Left kidney (tissue), 2 donors: ENCODE measurements around the gene CBFA2T3. TPM values are rescaled to one million over a fixed set of nuclear protein-coding genes. Genes with fewer than 3 reads are reported as not detected.
"Not testable (repeated sequence)": the region's sequence is repeated elsewhere in the genome, so short reads cannot be mapped to it uniquely, and the experiment has no call there.

ENCODE experiments used
- DNase-seq: peaks from one replicate; pipeline ENCODE4 v3.0.0-alpha.2; 2013
- polyA plus RNA-seq: library from polyadenylated mRNA; unstranded; fragments of 120-200 nt; gene quantifications from one replicate; pipeline ENCODE4 v1.2.1, GENCODE V29; 2013; ENCODE audit not compliant: insufficient read length

The CBFA2T3 gene
- polyA plus RNA-seq, 1 donor = 2.1 TPM

- DNase-seq = not testable (repeated sequence)
These were observed 87.2 kb downstream of the CBFA2T3 start for GRCh38 chr16:88889702-88890352.

- DNase-seq = no peak
These were observed 88.3 kb downstream of the CBFA2T3 start for GRCh38 chr16:88888461-88889387.

- no peak for DNase-seq
These were observed 89.0 kb downstream of the CBFA2T3 start for GRCh38 chr16:88888057-88888456.

DNA sequence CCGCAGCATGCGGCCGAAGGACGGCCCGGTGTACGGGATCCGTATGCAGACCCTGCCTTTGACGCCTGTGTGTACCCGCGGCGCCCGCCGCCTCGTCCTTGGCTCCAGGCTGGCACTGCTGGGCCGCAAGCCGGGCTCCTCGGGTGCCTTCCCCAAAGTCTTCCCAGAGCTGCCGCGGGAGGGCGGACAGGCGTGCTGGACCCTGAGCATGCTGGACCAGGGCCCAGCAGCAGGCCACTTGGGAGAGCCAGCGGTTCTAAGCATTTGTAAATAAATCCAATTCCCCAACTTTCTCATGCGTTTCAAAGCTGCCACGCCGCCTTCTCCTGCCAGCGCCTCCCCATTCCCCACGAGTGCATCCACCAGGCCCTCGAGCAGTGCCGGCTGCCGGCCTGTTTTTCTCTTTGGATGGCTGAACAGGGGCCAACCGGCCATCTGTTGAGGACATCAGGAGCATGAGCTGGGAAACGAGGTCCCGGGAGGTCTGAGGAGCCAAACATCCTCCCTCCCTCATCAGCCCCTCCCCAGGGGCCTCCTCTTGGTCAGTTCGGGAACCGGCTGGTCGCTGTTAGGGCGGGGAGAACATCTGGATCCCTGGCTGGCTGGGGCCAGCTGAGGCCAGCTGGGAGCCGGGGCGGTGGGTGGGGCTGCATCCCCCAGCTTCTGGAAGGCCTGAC, 90.0 kb downstream of the CBFA2T3 start:
- no peak for DNase-seq

GRCh38 chr16:88886420-88886844, 90.6 kb downstream of the CBFA2T3 start:
- DNase-seq = no peak

GRCh38 chr16:88885693-88886280, 91.2 kb downstream of the CBFA2T3 start:
- no peak for DNase-seq

- no peak for DNase-seq
These were observed 92.3 kb downstream of the CBFA2T3 start for GRCh38 chr16:88884569-88885271.

DNA sequence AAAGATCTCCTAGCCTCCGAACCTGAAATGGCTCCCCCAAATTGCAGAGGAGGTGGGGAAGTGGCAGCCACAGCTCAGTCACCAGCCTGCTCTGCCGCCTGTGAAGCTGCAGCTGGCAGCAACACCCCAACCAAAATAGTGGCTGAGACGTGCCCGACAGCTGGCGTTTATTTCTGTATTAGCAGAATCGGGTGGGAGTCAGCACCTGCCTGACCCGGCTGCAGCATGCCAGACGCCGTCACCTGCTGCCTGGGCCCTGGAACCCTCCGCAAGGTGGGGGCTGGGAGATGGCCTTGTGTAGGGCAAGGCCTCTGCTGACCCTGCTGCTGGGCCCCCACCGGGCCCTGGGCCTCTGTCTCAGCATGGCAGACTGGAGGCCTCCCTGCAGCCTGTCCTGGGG, 93.1 kb downstream of the CBFA2T3 start:
- no peak for DNase-seq

DNA sequence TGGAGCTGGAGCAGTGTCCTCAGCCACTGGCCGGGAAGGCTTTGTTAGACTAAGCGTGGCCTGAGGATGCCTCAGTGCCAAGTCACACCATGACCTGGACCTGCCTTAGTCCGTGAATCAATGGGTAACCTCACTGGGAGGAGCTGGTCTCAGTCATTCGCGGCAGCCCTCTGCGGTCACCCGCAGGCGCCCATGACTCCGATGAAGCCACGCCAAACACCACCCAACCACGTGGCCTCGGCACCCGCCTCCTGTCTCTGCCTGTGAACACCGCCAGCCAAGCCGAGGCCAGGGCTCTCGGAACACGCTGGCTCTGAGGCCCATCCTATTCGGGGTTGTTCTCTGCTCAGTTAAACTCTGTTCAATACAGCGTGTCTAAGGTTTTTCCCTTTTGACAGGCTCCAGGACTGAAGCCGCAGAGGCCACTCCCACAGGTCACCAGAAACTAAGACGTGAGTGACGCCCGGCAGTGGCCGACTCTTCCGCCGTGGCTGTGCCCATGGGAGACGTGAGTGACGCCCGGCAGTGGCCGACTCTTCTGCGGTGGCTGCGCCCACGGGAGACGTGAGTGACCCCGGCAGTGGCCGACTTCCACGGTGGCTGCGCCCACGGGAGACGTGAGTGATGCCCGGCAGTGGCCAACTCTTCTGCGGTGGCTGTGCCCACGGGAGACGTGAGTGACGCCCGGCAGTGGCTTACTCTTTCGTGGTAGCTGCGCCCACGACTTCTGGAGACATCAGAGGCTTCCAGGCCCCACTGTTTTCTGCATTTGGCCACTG, 93.7 kb downstream of the CBFA2T3 start:
- DNase-seq = no peak

GRCh38 chr16:88882358-88883030, 94.5 kb downstream of the CBFA2T3 start:
- no peak for DNase-seq

DNA sequence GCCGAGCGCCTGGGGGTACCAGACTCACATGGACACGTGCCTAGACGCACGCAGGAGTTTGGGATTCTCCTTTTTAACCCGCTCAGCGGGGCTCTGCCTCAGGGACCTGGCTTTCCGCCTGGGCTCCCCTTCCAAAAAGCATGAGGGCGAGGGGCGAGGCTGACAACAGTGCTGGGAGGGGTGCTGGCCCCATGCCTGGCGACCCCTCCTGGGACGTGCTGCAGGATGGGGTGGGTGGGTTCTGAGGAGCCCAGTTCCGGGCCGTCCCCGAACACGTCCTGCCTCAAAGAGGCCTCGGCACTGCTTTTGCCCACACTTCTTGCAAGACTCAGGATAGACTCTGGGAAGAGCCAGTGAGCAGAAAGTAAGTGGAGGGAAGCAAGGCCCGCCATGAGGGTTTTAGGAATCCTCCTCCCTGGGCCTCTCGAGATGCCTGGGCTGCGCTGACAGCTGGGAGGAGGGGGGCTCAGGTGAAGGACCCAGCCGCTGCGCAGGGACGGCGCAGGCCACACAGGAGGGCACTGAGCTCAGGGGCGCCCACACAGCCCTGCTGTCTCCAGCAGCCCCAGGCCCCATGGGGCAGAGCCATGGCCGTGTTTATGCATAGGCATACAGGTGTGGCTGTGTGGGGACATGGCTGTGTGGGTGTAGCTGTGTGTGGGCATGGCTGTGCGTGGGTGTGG, 95.2 kb downstream of the CBFA2T3 start:
- no peak for DNase-seq

DNA sequence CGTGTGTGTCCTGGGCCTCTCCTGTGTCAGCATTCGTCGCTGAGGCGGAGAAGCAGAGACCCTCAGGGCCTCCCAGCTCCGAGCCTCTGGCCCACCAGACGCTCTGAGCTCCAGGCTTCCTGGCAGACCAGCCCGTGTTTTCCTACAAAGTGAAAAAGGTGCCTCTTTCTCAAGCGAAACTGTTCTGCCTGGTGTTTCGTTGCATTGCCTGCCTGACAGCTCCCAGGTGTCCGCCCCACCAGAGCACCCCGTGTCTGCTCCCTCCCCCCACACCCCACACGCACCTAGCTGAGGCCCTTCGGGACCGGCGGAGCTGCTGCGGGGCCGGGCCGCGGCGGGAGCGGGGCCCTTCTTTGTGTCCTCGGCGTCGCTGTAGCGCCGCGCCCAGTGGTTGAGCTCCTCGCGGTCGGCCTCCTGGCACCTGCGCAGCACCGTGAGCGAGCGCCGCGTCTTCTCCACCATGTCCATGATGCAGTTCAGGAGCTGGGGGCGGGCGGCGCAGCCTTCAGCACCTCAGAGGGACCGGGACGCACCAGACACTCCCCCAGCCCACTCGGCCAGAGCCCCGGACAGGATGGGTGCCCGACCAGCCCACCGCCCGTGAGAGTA, 95.9 kb downstream of the CBFA2T3 start:
- no peak for DNase-seq

DNA sequence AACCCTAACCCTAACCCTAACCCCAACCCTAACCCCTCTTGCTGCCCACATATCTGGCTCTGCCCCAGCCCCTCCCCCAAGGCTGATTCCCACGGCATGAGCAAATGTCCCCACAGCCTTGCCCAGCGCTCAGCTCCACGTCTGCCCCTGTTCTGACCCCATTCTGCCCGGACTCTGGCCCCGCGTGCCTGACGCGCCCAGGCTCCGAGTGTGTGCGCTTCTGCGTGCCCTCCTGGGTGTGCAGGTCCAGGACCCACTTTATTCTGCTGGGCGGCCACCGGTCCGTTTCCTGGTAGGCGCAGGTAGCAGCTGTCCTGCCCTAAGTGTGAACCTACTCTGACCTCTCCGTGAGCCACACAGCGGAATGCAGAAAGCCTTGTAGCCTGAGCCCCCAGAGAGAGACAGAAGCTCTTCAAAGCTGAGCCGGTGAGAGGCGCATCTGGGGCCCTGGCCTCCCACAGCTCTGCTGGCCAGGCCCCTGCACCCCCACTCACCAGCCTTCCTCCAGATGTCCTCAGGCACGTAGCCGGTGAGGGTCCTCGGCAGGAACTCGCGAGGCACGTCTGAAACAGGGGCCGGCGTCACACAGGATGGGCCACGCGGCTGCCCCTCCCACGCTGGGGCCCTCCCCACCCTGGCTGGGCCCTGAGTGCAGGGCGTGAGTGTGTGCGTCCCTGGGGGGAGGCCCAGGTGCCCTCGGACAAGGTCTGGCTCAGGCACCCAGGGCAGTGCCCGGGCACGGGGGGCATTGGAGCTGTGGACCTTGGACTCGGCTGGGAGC, 96.6 kb downstream of the CBFA2T3 start:
- DNase-seq = no peak

DNA sequence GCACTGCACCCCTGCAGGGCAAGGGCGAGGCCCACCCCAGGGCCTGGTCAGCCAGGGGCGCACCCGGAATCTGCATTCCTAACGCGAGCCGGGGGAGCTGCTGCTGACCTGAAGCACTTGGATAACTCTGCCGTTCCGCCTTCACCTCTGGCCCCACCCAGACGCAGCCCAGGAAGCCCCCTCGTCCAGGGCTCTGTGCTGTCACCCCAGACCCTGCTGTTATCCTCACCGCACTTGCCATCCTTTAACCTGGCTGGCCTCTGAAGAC, 97.3 kb downstream of the CBFA2T3 start:
- no peak for DNase-seq

DNA sequence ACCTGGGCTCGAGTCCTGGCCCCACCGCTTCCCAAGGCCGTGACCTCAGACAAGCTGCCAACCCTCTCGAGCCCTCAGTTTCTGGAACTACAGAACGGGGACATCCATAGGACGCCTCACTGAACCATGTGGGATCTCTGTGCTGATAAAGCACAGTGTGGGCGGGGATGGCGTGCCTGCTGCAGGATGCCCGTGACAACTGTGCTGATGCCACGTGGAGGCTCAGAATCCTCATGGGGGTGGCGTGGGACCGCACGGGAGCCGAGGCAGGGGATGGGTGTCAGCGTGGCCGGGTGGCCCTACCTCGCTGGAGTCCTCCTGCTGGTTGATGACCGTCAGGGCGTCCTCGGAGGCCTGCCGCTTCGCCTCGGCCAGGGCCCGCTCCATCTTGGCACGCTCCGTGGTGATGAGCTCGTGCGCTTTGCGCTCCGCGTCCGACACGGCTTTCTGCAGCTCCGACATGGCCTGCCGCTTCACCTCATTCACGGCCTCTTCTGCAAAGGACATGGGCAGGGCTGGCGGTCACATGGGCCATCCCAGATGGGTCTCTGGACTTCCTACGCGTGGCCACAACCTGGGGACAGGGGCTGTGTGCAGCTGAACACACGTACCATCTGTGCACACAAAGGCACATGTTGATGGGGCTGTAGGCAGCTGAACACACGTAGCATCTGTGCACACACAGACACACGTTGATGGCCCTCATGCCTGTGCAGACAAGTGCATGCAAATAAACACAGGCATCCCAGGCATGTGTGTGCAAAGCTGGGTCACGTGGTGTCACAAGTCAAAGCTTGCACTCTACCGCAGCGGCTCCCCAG, 97.8 kb downstream of the CBFA2T3 start:
- DNase-seq = no peak

DNA sequence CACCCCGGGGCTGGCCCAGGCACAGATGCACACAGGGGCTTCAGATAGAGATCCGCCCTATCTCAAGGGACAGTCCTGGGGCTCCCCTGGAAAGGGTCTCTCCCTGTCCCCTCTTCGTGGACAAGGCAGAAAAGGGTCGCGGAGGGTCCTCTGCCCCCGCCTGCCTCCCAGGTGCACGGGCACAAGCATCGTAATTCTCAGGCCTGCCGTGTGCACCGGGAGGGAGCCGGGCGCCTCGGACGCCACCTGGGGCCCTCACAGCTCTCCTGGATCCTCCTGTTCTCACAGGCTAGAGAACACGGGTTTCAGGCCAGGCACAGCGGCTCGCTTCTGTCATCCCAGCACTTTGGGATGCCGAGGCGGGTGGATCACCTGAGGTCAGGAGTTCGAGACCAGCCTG, 98.7 kb downstream of the CBFA2T3 start:
- DNase-seq = no peak

DNA sequence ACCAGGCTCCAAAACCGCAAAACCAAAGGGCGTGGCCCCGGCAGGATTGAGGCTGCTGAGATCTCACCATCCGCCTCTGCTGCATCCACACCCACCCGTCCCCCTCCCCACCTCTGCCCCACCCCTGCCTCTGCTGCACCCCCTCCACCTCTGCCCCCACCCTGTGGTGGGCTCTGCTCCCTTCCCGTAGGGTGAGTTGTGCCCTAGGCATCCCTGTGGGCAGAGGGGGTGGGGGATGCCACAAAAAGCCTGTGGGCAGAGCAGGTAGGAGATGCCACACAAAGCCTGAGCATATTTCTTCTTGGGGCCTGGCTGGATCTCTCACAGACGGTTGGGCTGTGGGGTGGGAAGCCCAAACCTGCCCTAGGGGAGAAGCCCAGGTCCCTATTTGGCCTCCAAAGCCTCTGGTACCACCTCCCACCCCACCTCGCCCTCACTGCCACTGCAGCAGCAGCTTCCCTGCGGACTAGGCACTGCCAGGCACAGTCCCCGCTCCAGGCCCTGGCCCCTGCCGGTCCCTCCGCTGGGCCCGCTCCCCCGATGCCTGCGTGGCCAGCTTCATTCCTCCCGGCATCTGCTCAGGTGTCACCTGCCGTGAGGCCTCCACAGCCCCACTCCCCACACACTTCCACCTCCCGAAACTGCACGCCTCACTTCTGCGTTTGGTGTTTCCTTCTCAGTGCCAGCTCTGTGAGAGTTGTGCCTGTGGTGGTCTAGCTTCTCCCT, 99.3 kb downstream of the CBFA2T3 start:
- DNase-seq = no peak
